Peyer's patch (tissue), 4 donors: ENCODE data around the gene FBXO31.

Experiments used
- CTCF ChIP-seq, 6 experiments: fragments of 450-650 bp in 4 of 6; fragments of 200-600 bp in 2 of 6; sonication (generic) in 1 of 6; IDR thresholded peaks; one replicate each; pipeline ENCODE4 v1.5.1; 2017 to 2019; ENCODE audit warnings: antibody characterized with exemption in 6 of 6, mild to moderate bottlenecking in 3 of 6, moderate library complexity in 1 of 6
- POLR2A ChIP-seq, 2 donors: fragments of 450-650 bp; IDR thresholded peaks; one replicate each; pipeline ENCODE4 v1.5.1; 2017; ENCODE audit warnings: antibody characterized with exemption in 2 of 2, mild to moderate bottlenecking in 2 of 2, moderate library complexity in 2 of 2

DNA sequence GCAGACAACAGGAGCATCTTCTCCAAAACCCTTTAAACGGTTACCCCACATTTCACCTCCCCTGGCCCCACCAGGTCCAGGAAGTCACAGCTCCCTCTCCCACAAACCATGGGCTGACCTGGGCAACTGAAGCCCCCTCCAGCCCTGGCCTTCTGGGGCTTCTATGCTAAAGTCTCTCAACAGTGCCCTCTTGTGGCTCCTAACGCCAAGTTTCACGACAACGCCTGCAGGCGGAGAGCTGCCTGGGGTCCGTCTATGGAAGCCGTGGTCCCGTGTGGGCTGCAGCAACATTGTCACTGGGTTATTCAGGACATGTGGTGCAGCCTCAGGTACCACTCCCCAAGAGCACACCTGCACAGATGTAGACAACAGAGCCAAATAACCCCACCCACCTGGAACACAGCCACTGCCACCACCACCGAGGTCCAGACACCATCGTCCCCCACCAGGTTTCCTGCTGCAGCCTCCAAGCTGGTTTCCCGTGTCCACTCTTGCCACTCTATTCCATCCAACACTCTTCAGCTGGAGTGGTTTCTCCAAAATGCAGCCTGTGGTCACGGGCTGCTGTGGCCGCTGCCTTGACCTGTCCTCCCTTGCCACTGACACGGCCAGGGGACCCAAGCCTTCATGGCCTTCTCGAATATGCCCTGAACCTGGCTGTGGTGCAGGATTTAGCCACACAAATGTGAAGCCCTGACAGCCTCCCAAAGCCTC is 85.5 kb downstream of the FBXO31 start:
- peak in 4 of 6 experiments; percentile 14 to 44 (median 36) for TF ChIP-seq CTCF (IDR thresholded peaks at IDR 0.05)
- TF ChIP-seq POLR2A (IDR thresholded peaks at IDR 0.05): no peak
